ENCODE results near the gene KCTD13. TPM values are rescaled to one million over a fixed set of nuclear protein-coding genes. Genes with fewer than 3 reads are reported as not detected.

The KCTD13 gene
- total and polyA plus RNA-seq, 2 of the 8 experiments (the other 6 are each of a cell fraction or from before 2014, with no cell fraction given), result 9.2 to 10.8 TPM

DNA sequence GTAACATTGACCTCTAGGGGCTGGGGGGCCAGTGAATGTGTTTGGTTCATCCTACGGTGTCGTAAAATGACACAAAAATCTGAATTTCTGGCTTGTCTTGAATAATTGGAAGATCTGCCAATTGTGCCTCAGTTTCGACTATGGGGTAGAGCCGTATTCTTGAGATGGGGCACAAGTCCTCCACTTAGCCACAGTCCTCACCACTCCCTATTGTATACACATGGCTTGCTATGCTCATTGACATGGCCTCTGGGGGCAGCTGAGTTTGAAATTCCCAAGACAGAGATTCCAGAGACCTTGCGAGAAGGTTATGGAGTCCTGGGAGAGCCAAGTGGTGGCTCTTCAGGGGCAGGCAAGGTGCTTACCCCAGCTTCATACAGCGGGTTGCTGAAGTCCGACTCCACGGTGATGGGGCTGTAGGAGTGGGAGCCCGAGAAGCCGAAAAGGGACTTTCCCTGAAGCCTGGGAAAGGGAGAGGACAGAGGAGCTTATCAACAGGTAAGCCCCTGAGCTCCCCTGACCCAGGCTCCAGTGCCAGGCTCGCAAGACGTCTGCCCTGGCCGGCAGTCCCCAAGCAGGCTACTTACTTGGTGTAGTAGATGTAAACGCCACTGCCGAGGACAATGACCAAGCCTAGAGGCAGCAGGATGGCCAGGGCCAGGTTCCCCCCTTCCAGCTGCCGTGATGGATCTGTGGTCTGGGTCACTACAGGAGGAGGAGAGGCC is 54.0 kb downstream of the KCTD13 start:
- H3K79me1 ChIP-seq (ENCODE audit: low read depth, low read length), result no peaks in the 10 kb centered on the region

More for the DNA sequence above, 54.0 kb downstream of the KCTD13 start:
- Histone ChIP-seq H3K18ac (ENCODE audit: extremely low read depth, low read length) (no peak overlapping the region), H2BK12ac (ENCODE audit: low read depth, low read length) (no peak overlapping the region), H3K56ac (replicated peaks; ENCODE audit: insufficient read length, low read depth, low read length) (no peak overlapping the region), H2AFZ (ENCODE audit: low read length) (no peak overlapping the region), H3K4ac (replicated peaks; ENCODE audit: insufficient read length, low read depth, low read length) (no peak overlapping the region), H2BK20ac (ENCODE audit: low read length) (no peak overlapping the region), H3K23ac (ENCODE audit: insufficient read length) (no peak overlapping the region), H3K36me3 (ENCODE audit: control insufficient read depth in 2 of 4, insufficient read depth in 4 of 4, low read length in 3 of 4) (peaks cover 0 to 3% (median 0%) of the 10 kb centered on the region in 4 experiments; a peak in 2 of 8 replicates), H3K79me2 (ENCODE audit: control insufficient read depth in 1 of 2, insufficient read depth in 2 of 2, low read length in 2 of 2) (no peaks in the 10 kb centered on the region; a peak in 1 of 4 replicates), H4K91ac (replicated peaks; ENCODE audit: insufficient read length, low read length) (no peak overlapping the region), H3K9me3 (ENCODE audit: insufficient read depth in 2 of 2, low read depth in 1 of 2, low read length in 1 of 2) (no peaks in the 10 kb centered on the region), H4K20me1 (replicated peaks in 1 of 2; ENCODE audit: control insufficient read depth in 1 of 2, insufficient read depth in 2 of 2, low read length in 2 of 2) (peaks cover 0 to 2% of the 10 kb centered on the region in 2 experiments), H2AK5ac (ENCODE audit: low read depth, low read length) (no peak overlapping the region), H2BK120ac (replicated peaks; ENCODE audit: low read depth, low read length) (no peak overlapping the region), H3K4me3 (ENCODE audit: extremely low read depth in 1 of 4, insufficient read depth in 2 of 4, low read depth in 3 of 4, low read length in 4 of 4) (no peak overlapping the region), H3K9ac (replicated peaks in 1 of 4; ENCODE audit: extremely low read depth in 1 of 4, low read depth in 3 of 4, low read length in 3 of 4) (no peak overlapping the region), H4K8ac (ENCODE audit: extremely low read depth, insufficient read depth, low read length) (no peak overlapping the region), H3K27me3 (replicated peaks in 1 of 4; ENCODE audit: control insufficient read depth in 3 of 4, extremely low read depth in 1 of 4, insufficient read depth in 3 of 4, low read length in 3 of 4) (no peaks in the 10 kb centered on the region), H3K4me2 (ENCODE audit: insufficient read depth in 1 of 2, low read depth in 2 of 2, low read length in 2 of 2) (no peak overlapping the region), H3K27ac (ENCODE audit: low read depth, low read length) (no peak overlapping the region), H3K23me2 (ENCODE audit: low read depth, low read length) (peaks cover 4% of the 10 kb centered on the region; the same call in 1 of the 2 replicates), H4K5ac (ENCODE audit: insufficient read length, low read depth, low read length) (no peak overlapping the region), H3K14ac (ENCODE audit: insufficient read length) (no peak overlapping the region), H2BK15ac (ENCODE audit: low read length) (no peak overlapping the region), H2BK5ac (ENCODE audit: low read depth, low read length) (no peak overlapping the region), H3K4me1 (replicated peaks in 1 of 4; ENCODE audit: control insufficient read depth in 3 of 4, insufficient read depth in 4 of 4, low read length in 3 of 4) (peaks cover 0 to 6% (median 4%) of the 10 kb centered on the region in 4 experiments; a peak in 5 of 7 replicates)
- no peak for TF ChIP-seq HDAC6 (IDR thresholded peaks at IDR 0.05; ENCODE audit: low read depth, low read length)
- TF ChIP-seq TEAD4 (IDR thresholded peaks at IDR 0.05; ENCODE audit: low read depth, low read length), result no peak
- TF ChIP-seq POLR2AphosphoS5 (IDR thresholded peaks at IDR 0.05; ENCODE audit: low read depth, low read length), result no peak
- TF ChIP-seq POU5F1 (IDR thresholded peaks at IDR 0.05; ENCODE audit: low read depth, low read length), result no peak
- TF ChIP-seq SIN3A (conservative IDR thresholded peaks at IDR 0.05 in 1 of 2, IDR thresholded peaks at IDR 0.05 in 1 of 2; ENCODE audit: low read depth in 1 of 2, low read length in 2 of 2), result no peak
- no peak for TF ChIP-seq CHD1 (IDR thresholded peaks at IDR 0.05; ENCODE audit: low read depth, low read length)
- TF ChIP-seq SIRT6 (IDR thresholded peaks at IDR 0.05; ENCODE audit: low read length), result no peak
- TF ChIP-seq TAF7 (optimal IDR thresholded peaks at IDR 0.05; ENCODE audit: borderline replicate concordance, low read depth, low read length), result no peak
- no peak for TF ChIP-seq RXRA (IDR thresholded peaks at IDR 0.05; ENCODE audit: insufficient read depth, low read depth, low read length)
- DNase-seq (ENCODE audit: low read depth in 1 of 2, low spot score in 2 of 2), result no peak
- 91% methylated on average over 16 of the region's 16 CpGs; no CpG with 5 or more reads in 1 of the 2 experiments for WGBS, 2 experiments (ENCODE audit: extremely low coverage in 1 of 2, insufficient coverage in 1 of 2, insufficient read length in 1 of 2, insufficient replicate concordance in 2 of 2, low coverage in 1 of 2, low lambda C conversion rate in 2 of 2, missing lambda C conversion rate in 1 of 2)
- CTCF ChIA-PET (ENCODE audit: partially characterized antibody), result interaction anchor here (0.7 to 1.9 kb wide), 3 partner anchors 64 to 137 kb away, joined by 3 to 6 read pairs (median 5); no protein-coding TSS in a partner anchor
- no peak for FAIRE-seq
- POLR2A ChIA-PET (ENCODE audit: partially characterized antibody), result interaction anchor here (1.0 to 1.9 kb wide), 2 partner anchors 9 to 82 kb away, joined by 4 to 6 read pairs; partner anchors contain the start of genes CDIPT and KIF22

Data from H1 (cell line).